Activated CD4-positive, alpha-beta T cell treated with anti-CD3 and anti-CD28 coated beads, Interleukin-2, amount 10 ng/mL, durations not matched to agents 24 days and 14 days (primary cell): ENCODE measurements around the gene MUSTN1. TPM values are rescaled to one million over a fixed set of nuclear protein-coding genes. Genes with fewer than 3 reads are reported as not detected.

ENCODE experiments used
- DNase-seq: peaks from one replicate; pipeline ENCODE4 v3.0.0; 2022
- H3K27ac Mint-ChIP-seq: one replicate; pipeline ENCODE4 v1.8.0; 2022; ENCODE audit warnings: mild to moderate bottlenecking, mixed read lengths
- H3K27me3 Mint-ChIP-seq: one replicate; pipeline ENCODE4 v1.8.0; 2022; ENCODE audit warnings: mixed read lengths
- H3K36me3 Mint-ChIP-seq: one replicate; pipeline ENCODE4 v1.8.0; 2022; ENCODE audit warnings: low read depth, mild to moderate bottlenecking, mixed read lengths
- H3K4me1 Mint-ChIP-seq: one replicate; pipeline ENCODE4 v1.8.0; 2021; ENCODE audit warnings: mixed read lengths
- H3K4me3 Mint-ChIP-seq: one replicate; pipeline ENCODE4 v1.8.0; 2022; ENCODE audit warnings: mild to moderate bottlenecking, moderate library complexity, mixed read lengths
- H3K9me3 Mint-ChIP-seq: one replicate; pipeline ENCODE4 v1.8.0; 2021; ENCODE audit warnings: mixed read lengths
- intact Hi-C: fragments of 100-400 bp; cut with micrococcal nuclease; formaldehyde crosslinking; loops from one replicate; pipeline ENCODE4 v1.15.1; 2023
- total RNA-seq: library from RNA; stranded (reverse); gene quantifications from 2 replicates; pipeline ENCODE4 v1.2.3, GENCODE V29; 2022

Gene MUSTN1
- total RNA-seq, 1 donor from 2014 or later: 0.54 TPM

DNA sequence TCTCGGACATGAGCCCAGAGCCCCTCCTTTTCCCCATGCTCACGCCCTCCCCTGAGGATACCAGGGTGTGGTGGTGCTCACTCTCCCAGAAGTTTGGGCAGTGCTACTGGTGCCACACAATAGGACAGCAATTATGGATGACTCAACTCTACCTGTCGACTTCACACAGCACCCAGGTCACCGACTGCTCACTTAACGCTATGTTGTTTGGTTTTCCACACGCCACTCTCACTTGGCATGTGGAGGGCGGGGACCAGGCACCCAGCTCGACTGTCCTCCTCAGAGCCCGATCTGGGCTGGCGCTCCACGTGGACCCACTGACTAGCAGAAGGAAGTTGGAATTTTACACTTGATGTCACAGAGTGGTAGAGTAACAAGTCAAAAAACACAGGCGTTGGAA is 31.6 kb upstream of the MUSTN1 start:
- DNase-seq: no peak
- H3K4me3 Mint-ChIP-seq: no peak overlapping the region
- peaks cover 10% of the 10 kb centered on the region for H3K36me3 Mint-ChIP-seq
- H3K4me1 Mint-ChIP-seq: no peaks in the 10 kb centered on the region
- H3K9me3 Mint-ChIP-seq: peaks cover 3% of the 10 kb centered on the region
- H3K27ac Mint-ChIP-seq: no peak overlapping the region
- no peaks in the 10 kb centered on the region for H3K27me3 Mint-ChIP-seq
- intact Hi-C loops: no loop called here

DNA sequence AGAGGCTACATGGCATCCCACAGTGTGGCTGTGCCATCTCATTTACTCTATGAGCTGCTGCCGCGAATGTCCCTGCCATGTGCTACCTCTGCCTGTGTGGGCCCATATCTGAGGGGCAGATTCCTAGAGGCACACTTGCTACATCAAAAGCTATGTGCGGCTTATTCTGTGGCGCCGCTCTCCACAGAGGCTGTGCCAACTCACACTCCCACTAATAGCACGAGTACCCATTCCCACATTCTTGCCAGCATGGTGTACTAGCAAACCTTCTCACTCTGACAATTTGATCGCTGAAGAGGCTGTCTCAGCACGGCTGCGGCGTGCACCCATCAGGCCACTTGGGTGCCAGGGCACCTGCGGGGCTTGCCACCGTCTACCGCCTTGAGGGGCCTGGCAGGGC is 31.2 kb upstream of the MUSTN1 start:
- H3K27me3 Mint-ChIP-seq: no peaks in the 10 kb centered on the region
- H3K27ac Mint-ChIP-seq: no peak overlapping the region
- H3K4me1 Mint-ChIP-seq: no peaks in the 10 kb centered on the region
- peaks cover 10% of the 10 kb centered on the region for H3K36me3 Mint-ChIP-seq
- no peak for DNase-seq
- intact Hi-C loops: no loop called here
- peaks cover 3% of the 10 kb centered on the region for H3K9me3 Mint-ChIP-seq
- H3K4me3 Mint-ChIP-seq: no peak overlapping the region

DNA sequence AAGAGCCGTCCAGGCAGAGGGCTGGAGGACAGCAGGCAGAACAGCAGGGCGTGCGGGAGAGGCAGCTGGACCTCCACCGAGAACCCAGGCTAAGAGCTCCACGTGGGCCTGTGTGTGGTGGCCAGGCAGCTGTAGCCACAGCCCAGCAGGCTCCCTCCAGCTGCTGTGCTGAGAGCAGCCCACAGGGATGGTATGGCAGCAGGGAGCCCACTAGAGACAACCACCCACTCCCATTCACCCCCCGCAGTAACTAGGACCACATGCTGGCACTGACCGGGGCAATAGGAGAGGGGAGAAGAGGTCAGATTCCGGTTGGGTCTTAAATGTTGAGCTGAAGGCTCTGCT is 25.6 kb upstream of the MUSTN1 start:
- Mint-ChIP-seq H3K4me3 (no peak overlapping the region), H3K27ac (no peak overlapping the region)
- intact Hi-C loops: no loop called here

DNA sequence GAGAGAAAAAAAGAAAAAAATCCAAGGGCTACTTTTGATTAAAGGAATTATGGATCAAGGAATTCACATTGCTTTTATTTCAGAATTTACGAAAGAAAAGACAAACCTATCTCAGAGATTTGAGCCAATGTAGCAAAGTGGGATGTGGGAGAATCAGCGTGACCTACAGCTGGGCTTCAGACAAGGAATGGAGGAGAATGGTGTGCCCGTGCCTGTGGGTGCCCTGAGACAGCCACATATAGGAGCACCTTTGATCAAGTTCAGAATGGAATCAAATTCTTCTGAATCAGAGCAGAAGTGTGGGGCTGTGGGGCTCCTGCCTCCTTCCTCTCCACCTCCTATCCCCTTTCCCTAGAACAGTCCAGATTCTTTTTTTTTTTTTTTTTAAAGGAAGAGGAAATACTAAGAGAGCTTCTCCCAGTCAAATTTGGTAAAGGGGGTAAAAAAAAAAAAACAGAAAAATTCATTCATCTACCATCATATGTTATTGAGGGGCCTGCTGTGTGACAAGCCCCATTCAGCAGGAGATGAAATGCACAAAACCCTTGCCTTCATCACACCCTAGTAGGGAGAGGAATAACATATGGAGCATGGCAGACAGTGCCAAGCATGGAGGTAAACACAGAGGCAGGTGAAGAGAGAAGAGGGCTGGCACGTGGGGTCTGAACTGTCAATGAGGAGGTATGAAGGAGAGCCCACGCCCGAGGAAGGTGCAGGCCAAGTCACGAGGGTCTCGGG is 25.0 kb upstream of the MUSTN1 start:
- intact Hi-C loops: no loop called here
- Mint-ChIP-seq H3K9me3 (peaks cover 3% of the 10 kb centered on the region), H3K27ac (no peak overlapping the region), H3K4me1 (no peaks in the 10 kb centered on the region), H3K36me3 (peaks cover 8% of the 10 kb centered on the region), H3K4me3 (no peak overlapping the region), H3K27me3 (no peaks in the 10 kb centered on the region)
- DNase-seq: no peak

More for the DNA sequence above, 25.6 kb upstream of the MUSTN1 start:
- Mint-ChIP-seq H3K27me3 (no peaks in the 10 kb centered on the region), H3K9me3 (peaks cover 3% of the 10 kb centered on the region), H3K36me3 (peaks cover 10% of the 10 kb centered on the region), H3K4me1 (no peaks in the 10 kb centered on the region)
- DNase-seq: no peak

DNA sequence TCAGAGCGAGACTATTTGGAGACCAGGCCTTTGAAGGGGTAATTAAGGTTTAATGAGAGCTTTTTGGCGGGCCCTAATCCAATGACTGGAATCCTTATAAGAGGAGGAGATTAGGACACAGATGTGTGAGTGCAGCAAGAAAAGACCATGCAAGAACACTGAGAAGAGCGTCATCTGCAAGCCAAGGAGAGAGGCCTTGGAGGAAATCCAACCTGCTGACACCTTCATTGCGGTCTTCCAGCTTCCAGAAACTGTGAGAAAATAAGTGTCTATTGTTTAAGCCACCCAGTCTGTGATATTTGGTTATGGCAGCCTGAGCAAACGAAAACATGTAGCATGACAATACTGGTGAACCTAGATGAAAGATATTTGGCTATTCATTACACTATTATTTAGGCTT is 23.0 kb upstream of the MUSTN1 start:
- no peak for DNase-seq
- Mint-ChIP-seq H3K9me3 (no peaks in the 10 kb centered on the region), H3K27me3 (no peaks in the 10 kb centered on the region), H3K36me3 (peaks cover 2% of the 10 kb centered on the region), H3K4me1 (no peaks in the 10 kb centered on the region), H3K27ac (no peak overlapping the region), H3K4me3 (no peak overlapping the region)
- intact Hi-C loops: no loop called here

DNA sequence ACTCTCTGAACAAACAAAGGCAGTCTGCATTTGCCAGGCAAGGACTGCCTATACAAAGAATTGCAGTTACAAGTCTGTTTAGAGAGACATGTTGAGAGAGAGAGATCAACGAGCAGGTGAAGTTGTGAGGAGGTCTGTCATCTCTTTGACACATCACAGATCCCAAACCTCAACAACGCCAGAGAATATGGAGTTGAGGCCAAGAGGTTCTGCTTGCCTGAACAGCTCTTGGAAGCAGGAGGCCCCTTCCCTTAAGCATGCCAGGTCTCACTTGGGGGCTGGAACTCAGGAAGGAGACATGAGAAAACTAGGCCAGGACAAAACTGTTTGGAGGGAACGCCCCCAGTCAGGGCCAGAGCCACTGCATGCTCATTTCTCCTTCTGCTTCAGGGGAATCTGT is 22.3 kb upstream of the MUSTN1 start:
- no peak for DNase-seq

DNA sequence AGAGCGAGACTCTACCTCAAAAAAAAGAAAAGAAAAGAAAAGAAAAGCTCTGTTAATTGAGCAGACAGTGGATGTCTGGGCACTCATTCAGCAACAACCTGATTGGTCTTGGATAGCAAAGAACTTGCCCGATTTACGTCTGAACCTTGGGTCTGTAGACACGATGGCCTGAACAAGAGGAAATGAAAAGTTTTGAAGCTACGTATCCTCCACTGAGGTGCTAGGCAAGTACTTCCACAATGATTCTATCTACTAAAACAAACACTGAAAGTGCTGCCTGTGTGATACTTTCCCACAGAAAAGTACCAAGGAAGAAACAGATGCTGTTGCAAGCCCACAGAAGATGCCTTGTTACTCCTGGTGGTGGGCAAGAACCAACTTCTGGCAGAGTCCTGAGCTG is 21.8 kb upstream of the MUSTN1 start:
- Mint-ChIP-seq H3K4me3 (no peak overlapping the region), H3K36me3 (peaks cover 2% of the 10 kb centered on the region), H3K9me3 (no peaks in the 10 kb centered on the region), H3K27ac (no peak overlapping the region), H3K4me1 (no peaks in the 10 kb centered on the region), H3K27me3 (no peaks in the 10 kb centered on the region)
- intact Hi-C loops: no loop called here
- no peak for DNase-seq

More for the DNA sequence above, 22.3 kb upstream of the MUSTN1 start:
- no peak overlapping the region for H3K27ac Mint-ChIP-seq
- no peak overlapping the region for H3K4me3 Mint-ChIP-seq
- H3K9me3 Mint-ChIP-seq: no peaks in the 10 kb centered on the region
- no peaks in the 10 kb centered on the region for H3K27me3 Mint-ChIP-seq
- no peaks in the 10 kb centered on the region for H3K4me1 Mint-ChIP-seq
- intact Hi-C loops: no loop called here
- no peaks in the 10 kb centered on the region for H3K36me3 Mint-ChIP-seq

DNA sequence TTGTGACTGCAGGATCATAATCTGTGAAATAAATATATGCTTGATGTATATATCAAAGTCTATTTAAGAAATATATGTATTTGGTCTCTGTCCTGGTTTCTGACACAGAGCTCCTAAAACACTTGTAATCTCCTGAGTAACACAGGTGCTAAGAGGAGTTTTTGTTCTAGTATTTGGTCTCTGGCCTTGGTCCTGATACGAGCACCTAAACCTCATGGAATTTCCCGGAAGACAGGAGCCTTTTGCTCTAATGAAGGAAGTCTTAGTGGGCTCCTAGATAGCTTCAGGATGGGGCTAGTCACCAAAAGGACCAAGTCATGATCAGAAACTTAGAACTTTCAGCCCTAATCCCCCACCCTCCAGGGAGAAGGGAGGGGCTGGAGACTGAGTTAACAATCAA is 19.2 kb upstream of the MUSTN1 start:
- intact Hi-C loops: loop anchor here (5.0 kb wide), 1 partner anchor 78 kb away; no protein-coding TSS in a partner anchor

DNA sequence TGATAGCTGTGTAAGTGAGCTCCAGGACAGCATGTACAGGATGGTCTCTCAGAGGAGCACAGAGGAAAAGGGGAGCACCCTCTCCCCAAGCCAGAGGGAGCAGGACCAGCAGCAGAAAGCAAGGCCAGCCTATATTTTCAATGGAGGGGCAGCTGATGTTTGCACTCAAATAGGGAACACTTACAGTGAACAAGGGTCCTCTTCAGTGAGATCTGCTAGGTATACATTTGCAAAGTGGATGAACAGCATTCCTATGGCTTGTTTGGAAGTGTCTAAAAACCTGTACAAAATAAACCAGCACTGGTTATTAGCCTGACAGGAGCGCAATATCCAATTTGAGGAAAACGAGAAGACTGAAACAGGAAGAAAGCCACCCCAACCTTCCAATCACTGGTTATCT is 17.6 kb upstream of the MUSTN1 start:
- Mint-ChIP-seq H3K4me1 (no peaks in the 10 kb centered on the region), H3K27ac (no peak overlapping the region), H3K27me3 (no peaks in the 10 kb centered on the region), H3K36me3 (peaks cover 2% of the 10 kb centered on the region), H3K4me3 (no peak overlapping the region), H3K9me3 (no peaks in the 10 kb centered on the region)
- intact Hi-C loops: loop anchor here (5.0 kb wide), 1 partner anchor 80 kb away; no protein-coding TSS in a partner anchor
- DNase-seq: no peak

More for the DNA sequence above, 19.2 kb upstream of the MUSTN1 start:
- H3K36me3 Mint-ChIP-seq: peaks cover 2% of the 10 kb centered on the region
- no peak overlapping the region for H3K27ac Mint-ChIP-seq
- no peak overlapping the region for H3K4me3 Mint-ChIP-seq
- H3K4me1 Mint-ChIP-seq: no peaks in the 10 kb centered on the region
- H3K27me3 Mint-ChIP-seq: no peaks in the 10 kb centered on the region
- DNase-seq: no peak
- no peaks in the 10 kb centered on the region for H3K9me3 Mint-ChIP-seq

DNA sequence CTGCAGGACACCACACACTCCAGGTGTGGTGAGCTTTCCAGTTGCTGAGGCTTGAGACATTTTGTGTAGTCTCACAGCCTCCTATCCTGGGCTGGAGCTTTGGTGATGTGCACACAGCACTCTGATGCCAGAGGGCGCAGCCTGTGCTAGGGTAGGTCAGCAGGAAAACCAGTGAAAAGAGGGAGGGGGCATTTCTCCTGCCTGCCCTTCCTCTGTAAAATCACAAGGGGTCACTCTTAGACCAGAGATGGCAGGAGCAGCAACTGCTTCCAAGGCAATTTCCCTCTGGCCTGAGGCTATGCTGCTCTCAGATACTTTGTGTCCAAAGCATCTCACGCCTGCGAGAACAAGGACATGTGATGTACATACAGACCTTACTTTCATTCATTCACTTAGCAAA is 16.5 kb upstream of the MUSTN1 start:
- intact Hi-C loops: loop anchor here (1.0 to 5.0 kb wide), 2 partner anchors 81 to 221 kb away; no protein-coding TSS in a partner anchor
- no peaks in the 10 kb centered on the region for H3K27me3 Mint-ChIP-seq
- no peaks in the 10 kb centered on the region for H3K4me1 Mint-ChIP-seq
- no peak overlapping the region for H3K4me3 Mint-ChIP-seq
- no peaks in the 10 kb centered on the region for H3K9me3 Mint-ChIP-seq
- H3K27ac Mint-ChIP-seq: no peak overlapping the region
- peaks cover 2% of the 10 kb centered on the region for H3K36me3 Mint-ChIP-seq
- peak; percentile 76 for DNase-seq

DNA sequence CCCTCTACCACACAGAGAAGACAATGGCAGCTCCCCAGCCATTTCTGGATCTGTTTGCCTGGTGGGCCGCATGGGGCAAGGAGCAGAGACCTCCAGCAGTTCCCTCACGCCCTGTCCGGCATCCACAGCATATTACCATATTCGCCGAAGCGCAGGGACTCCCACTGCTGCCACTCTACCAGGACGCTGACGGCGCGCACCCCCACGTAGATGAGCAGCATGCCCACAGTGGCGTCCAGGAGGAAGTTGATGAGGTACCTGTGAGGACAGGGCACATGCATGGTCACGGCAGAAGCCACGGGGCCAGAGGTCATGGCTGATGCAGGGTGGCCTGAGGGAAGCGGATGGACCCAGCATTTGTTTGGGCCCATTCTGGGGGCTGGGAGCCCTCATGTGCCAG is 14.8 kb upstream of the MUSTN1 start:
- no peaks in the 10 kb centered on the region for H3K27me3 Mint-ChIP-seq
- intact Hi-C loops: loop anchor here (5.0 kb wide), 1 partner anchor 83 kb away; no protein-coding TSS in a partner anchor
- H3K4me3 Mint-ChIP-seq: no peak overlapping the region
- peaks cover 2% of the 10 kb centered on the region for H3K36me3 Mint-ChIP-seq
- no peak for DNase-seq
- no peak overlapping the region for H3K27ac Mint-ChIP-seq
- no peaks in the 10 kb centered on the region for H3K4me1 Mint-ChIP-seq
- H3K9me3 Mint-ChIP-seq: no peaks in the 10 kb centered on the region

DNA sequence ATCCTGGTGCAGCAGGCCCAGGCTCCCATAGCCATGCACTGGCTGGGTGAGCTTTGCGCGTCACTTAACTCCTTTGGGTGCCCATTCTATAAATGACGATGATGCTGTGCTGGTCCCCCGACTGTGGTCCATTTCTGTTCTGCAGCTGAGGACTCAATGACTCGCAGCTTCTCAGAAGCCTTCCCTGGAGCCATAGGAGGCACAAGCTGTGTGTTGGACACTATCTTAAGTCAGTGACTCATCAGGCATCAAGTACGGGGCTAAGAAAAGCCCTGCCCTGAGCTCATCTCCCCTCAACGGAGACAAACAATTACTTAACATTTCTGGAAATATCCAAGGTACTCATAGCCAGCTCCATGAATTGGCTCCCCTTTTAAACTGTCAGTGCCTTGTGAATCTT is 13.8 kb upstream of the MUSTN1 start:
- no peaks in the 10 kb centered on the region for H3K4me1 Mint-ChIP-seq
- DNase-seq: no peak
- H3K9me3 Mint-ChIP-seq: no peaks in the 10 kb centered on the region
- no peaks in the 10 kb centered on the region for H3K27me3 Mint-ChIP-seq
- no peak overlapping the region for H3K4me3 Mint-ChIP-seq
- intact Hi-C loops: no loop called here
- no peak overlapping the region for H3K27ac Mint-ChIP-seq
- H3K36me3 Mint-ChIP-seq: peaks cover 4% of the 10 kb centered on the region

DNA sequence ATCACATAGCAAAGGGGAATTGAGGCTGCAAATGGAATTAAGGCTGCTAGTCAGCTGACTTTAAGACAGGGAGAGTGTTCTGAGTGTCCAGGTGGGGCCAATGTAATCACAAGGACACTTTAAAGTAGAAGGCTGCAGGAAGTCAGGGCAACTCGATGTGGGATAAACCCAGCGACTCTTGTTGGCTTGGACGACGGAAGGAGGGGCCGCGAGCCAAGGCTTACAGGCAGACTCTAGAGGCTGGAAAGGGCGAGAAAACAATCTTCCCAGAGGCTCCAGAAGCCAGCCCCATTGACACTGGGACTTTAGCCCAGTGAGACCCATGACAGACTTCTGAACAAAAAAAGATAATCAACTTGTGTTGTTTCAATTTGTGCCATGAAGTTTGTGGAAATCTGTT is 12.9 kb upstream of the MUSTN1 start:
- Mint-ChIP-seq H3K27me3 (no peaks in the 10 kb centered on the region), H3K27ac (no peak overlapping the region), H3K9me3 (no peaks in the 10 kb centered on the region), H3K4me1 (no peaks in the 10 kb centered on the region), H3K36me3 (peaks cover 4% of the 10 kb centered on the region), H3K4me3 (no peak overlapping the region)
- intact Hi-C loops: no loop called here
- no peak for DNase-seq

DNA sequence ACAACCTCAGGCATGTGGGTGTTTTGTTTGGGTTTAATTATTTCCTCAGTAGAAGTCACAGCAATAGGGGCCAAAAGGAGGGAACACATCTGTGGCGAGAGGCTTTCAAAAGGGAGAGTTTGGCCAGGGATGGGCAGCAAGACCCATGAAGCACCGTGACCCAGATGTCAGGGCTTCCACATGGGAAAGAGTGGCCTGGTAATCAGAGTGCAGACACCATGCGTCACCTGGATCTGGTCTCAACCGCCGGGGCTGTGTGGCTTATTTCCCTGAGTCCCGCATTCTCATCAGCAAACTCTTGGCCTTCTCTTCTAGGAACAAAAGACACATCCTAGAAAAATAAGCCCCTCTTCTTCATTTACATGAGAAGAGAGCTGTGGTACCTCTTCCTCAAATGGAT is 12.4 kb upstream of the MUSTN1 start:
- H3K9me3 Mint-ChIP-seq: no peaks in the 10 kb centered on the region
- H3K27me3 Mint-ChIP-seq: no peaks in the 10 kb centered on the region
- peaks cover 4% of the 10 kb centered on the region for H3K36me3 Mint-ChIP-seq
- intact Hi-C loops: no loop called here
- H3K27ac Mint-ChIP-seq: no peak overlapping the region
- H3K4me3 Mint-ChIP-seq: no peak overlapping the region
- no peak for DNase-seq
- no peaks in the 10 kb centered on the region for H3K4me1 Mint-ChIP-seq

DNA sequence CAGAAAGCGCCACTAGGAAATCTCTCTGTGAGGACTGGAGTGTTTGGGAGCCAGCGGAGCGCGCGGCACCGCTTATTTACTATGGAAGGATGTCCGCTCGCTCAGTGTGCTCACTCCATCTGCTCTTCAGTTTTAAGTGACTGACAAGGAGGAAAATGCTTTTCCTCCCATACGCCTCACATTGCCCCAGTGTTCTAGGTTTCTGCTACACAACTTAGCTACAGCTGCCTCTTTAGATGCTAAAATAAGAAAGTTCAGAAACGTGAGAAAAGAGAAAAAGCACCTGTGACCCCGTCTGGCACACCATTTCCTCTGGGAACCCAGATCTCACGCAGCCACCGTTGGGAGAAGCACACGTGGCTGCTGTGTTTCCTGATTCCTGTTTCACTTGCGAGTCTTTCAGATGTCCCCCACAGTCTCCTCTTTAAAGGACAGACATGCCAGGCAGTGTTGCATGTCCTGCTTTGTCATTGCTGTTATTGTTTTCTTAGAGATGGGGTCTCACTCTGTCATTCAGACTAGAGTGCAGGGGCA is 11.7 kb upstream of the MUSTN1 start:
- peaks cover 6% of the 10 kb centered on the region for H3K36me3 Mint-ChIP-seq
- no peak overlapping the region for H3K4me3 Mint-ChIP-seq
- no peaks in the 10 kb centered on the region for H3K9me3 Mint-ChIP-seq
- no peaks in the 10 kb centered on the region for H3K4me1 Mint-ChIP-seq
- intact Hi-C loops: no loop called here
- H3K27ac Mint-ChIP-seq: no peak overlapping the region
- DNase-seq: no peak
- no peaks in the 10 kb centered on the region for H3K27me3 Mint-ChIP-seq
